Endometrial microvascular endothelial cells (primary cell): ENCODE measurements around the gene WDR77. TPM values are rescaled to one million over a fixed set of nuclear protein-coding genes. Genes with fewer than 3 reads are reported as not detected.

Source experiments
- in situ Hi-C: cut with HindIII; loops from 2 replicates; pipeline ENCODE4 v1.10.0; 2017; ENCODE audit warnings: low sequenced_read_pairs, low pct_unique_long_range_greater_than_20kb; ENCODE audit errors: inconsistent ontology term
- total RNA-seq: library from RNA; depleted of rRNA; stranded (reverse); fragments of >200 nt; gene quantifications from one replicate; pipeline ENCODE4 v1.2.3, GENCODE V29; 2015; ENCODE audit errors: inconsistent ontology term

WDR77 gene
- total RNA-seq, 1 donor from 2014 or later, result 98.9 TPM

DNA sequence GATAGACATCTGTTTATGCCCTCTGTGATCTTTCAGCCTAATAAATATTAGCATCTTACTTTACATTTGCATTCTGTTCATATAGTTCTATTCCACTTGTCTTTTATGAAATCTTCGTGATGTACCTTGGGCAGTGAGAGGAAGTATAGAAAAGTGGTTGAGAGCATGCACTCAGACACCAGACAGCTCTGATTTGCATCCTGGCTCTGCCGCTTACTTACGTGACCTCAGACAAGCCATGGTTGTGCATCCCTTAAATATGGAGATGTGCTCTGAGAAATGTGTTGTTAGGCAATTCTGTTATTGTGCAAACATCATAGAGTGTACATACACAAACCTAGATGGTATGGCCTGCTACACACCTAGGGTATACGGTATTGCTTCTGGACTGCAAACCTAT lies 44.5 kb downstream of the WDR77 start:
- in situ Hi-C loops, result loop anchor here (25.0 kb wide), 1 partner anchor 192 kb away; the partner anchor contains the start of gene DENND2D

DNA sequence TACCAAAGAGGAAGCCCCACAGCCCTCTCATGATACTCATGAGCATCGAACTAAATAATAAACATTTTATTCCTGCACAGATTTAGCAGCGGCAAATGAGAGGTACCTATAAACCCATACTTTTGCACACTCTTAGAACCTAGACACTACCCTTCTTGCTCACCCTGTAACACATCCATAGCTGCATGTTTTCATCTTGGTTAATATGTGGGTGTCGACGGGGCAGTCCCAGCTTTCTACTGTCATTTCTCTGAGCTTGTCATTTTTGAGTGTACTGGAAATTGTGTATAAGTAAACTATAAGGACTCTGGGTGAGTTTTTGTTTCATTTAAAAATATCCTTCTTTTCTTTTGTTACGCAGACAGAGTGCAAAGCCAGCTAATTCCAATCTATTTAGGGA lies 47.0 kb downstream of the WDR77 start:
- in situ Hi-C loops, result loop anchor here (25.0 kb wide), 1 partner anchor 190 kb away; the partner anchor contains the start of gene DENND2D

DNA sequence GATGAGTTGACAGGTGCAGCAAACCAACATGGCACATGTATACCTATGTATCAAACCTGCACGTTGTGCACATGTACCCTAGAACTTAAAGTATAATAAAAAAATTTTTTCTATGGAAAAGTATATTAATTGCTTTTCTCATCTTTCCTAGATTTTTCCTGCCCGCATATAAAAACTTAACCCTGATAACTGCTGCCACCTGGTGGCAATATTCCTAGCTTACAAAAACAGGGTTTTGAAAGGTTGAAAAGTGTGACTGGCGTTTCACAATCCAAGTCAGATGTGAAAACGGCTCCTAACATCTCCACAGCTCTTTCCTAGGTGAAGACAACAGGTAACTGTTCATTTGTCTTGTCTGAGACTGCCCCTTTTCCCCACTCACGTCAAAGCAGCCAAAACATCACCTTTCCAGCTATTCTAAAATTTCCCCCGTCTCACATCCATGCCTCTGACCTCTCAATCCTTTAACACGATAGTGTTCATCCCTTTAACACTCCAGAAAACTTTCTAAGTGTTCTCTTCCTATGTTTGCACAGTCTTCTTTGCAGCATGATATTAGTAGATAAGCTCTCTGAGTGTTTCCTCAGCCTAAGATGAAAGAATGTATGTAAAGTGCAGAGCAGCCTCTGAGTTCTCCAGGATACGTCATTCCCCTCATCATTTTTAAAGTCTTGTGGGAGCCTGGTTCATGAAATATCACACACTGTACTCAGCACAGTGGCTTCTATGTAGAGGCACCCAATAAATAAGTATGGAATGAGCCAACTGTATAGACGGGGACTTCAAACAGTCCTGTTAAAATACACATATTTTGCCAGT lies 49.1 kb downstream of the WDR77 start:
- in situ Hi-C loops, result loop anchor here (25.0 kb wide), 1 partner anchor 188 kb away; the partner anchor contains the start of gene DENND2D

DNA sequence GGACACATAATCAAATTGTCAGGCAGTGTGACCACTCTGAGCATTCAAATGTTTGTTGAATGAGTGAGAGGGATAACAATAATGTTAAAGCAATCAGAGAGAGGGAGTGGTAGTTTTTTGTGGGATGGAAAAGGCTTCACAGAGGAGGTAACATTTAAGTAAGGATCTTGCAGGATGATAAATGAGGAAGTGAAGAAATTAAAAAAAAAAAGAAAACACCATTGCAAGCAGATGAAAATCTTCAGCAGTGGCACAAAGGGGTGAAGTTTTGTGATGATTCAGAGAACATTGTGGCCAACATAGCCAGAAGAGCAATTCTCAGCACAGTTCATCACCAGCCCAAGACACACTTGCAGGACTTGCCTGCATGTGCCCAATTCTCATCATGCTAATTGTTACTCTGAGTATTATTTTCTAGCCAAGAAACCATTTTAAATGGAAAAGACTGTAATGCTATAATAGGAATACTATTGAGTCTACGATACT lies 56.6 kb downstream of the WDR77 start:
- in situ Hi-C loops, result no loop called here

DNA sequence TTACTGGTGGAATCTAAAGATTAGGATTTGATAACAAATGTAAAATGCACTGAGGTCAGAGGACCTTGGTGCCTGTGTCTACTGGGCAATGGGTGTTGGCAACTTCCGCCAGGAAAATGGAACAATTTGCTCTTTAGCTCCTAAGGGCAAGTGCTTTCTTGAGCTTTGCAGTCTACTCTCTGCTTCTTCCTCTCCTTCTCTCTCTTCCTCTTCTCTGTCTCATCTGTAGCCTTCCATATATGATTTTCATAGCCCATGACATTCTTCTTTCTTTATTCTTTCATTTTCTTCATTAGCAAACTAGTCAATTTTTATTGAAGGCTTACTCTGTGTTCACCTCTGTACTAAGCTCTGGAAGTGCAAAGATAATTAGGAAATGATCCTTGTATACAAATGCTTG lies 57.0 kb downstream of the WDR77 start:
- in situ Hi-C loops, result no loop called here

Other genes with a start within 250 kb of the WDR77 start
- not detected for gene DENND2D, start 248.6 kb downstream of the WDR77 start, total RNA-seq
- gene CHI3L2, start 221.5 kb downstream of the WDR77 start, total RNA-seq, result not detected
- not detected for gene CHIA, start 158.4 kb downstream of the WDR77 start, total RNA-seq
- gene OVGP1, start 21.5 kb downstream of the WDR77 start, total RNA-seq, result not detected
- 382 TPM for gene ATP5PB, start 208 bp upstream of the WDR77 start, total RNA-seq
- 0.19 TPM for gene C1orf162, start 24.7 kb upstream of the WDR77 start, total RNA-seq
- not detected for gene ADORA3, start 54.4 kb upstream of the WDR77 start, total RNA-seq
- not detected for gene TMIGD3, start 54.4 kb upstream of the WDR77 start, total RNA-seq
- gene RAP1A, start 170.5 kb upstream of the WDR77 start, total RNA-seq, result 61.4 TPM